CD4-positive, alpha-beta T cell treated with Interferon gamma for 1 hour (primary cell): Measurements from ENCODE around the gene ZNF335.
"Not testable (repeated sequence)": the region's sequence is repeated elsewhere in the genome, so short reads cannot be mapped to it uniquely, and the experiment has no call there.

Source experiments
- DNase-seq: peaks from one replicate; pipeline ENCODE4 v3.0.0-alpha.2; 2020

The ZNF335 gene

GRCh38 chr20:45909817-45910669 lies 62.0 kb downstream of the ZNF335 start:
- DNase-seq, result no peak

- no peak for DNase-seq
Measured at GRCh38 chr20:45909336-45909808, 62.6 kb downstream of the ZNF335 start.

GRCh38 chr20:45908084-45908483 lies 63.9 kb downstream of the ZNF335 start:
- no peak for DNase-seq

GRCh38 chr20:45907219-45907948 lies 64.6 kb downstream of the ZNF335 start:
- no peak for DNase-seq

- DNase-seq, result no peak
Measured at GRCh38 chr20:45905505-45906079, 66.4 kb downstream of the ZNF335 start.

GRCh38 chr20:45904583-45905504 lies 67.2 kb downstream of the ZNF335 start:
- DNase-seq, result no peak

GRCh38 chr20:45902199-45902701 lies 69.8 kb downstream of the ZNF335 start:
- DNase-seq, result no peak

GRCh38 chr20:45901332-45901731 lies 70.7 kb downstream of the ZNF335 start:
- not testable (repeated sequence) for DNase-seq

GRCh38 chr20:45899046-45899835 lies 72.8 kb downstream of the ZNF335 start:
- no peak for DNase-seq
